CD4-positive, alpha-beta T cell (primary cell): ENCODE results near the gene NAPG. TPM values are rescaled to one million over a fixed set of nuclear protein-coding genes. Genes with fewer than 3 reads are reported as not detected.
"Not testable (repeated sequence)": the region's sequence is repeated elsewhere in the genome, so short reads cannot be mapped to it uniquely, and the experiment has no call there.

Experiments
- ATAC-seq: fragments of 200-7000 bp; cut with Tn5 transposase; one replicate; pipeline ENCODE4 v1.10.0; 2022; ENCODE audit warnings: mild to moderate bottlenecking; ENCODE audit not compliant: poor library complexity
- CTCF ChIA-PET: fragments of 350-600 bp; sonication (Branson Sonifier 250); formaldehyde crosslinking; loops from one replicate; lab custom pipeline; 2021; ENCODE audit warnings: antibody characterized with exemption, inconsistent platforms; lab: Charles Lee
- POLR2A ChIA-PET: fragments of 350-600 bp; sonication (Branson Sonifier 250); formaldehyde crosslinking; loops from one replicate; lab custom pipeline; 2021; ENCODE audit warnings: antibody characterized with exemption, inconsistent platforms; lab: Charles Lee
- DNase-seq, 14 experiments: peaks; one replicate each; pipeline ENCODE4 v3.0.0-alpha.2; 2013 to 2020; ENCODE audit warnings: mixed read lengths in 2 of 14
- H3K27ac ChIP-seq, 2 donors: one replicate each; pipeline versions ENCODE4 v1.5.1 to v1.7.0; 2013; ENCODE audit warnings: low read length in 2 of 2, low read depth in 1 of 2, mild to moderate bottlenecking in 1 of 2
- H3K27me3 ChIP-seq, 2 experiments: 1 replicate in 1 of 2; 2 replicates in 1 of 2; pipeline versions ENCODE4 v1.6.1 to v1.7.0; 2013; ENCODE audit warnings: low read length in 2 of 2, control low read depth in 1 of 2, mild to moderate bottlenecking in 1 of 2, moderate library complexity in 1 of 2; ENCODE audit not compliant: insufficient read depth in 2 of 2, control insufficient read depth in 1 of 2
- H3K36me3 ChIP-seq: one replicate; pipeline ENCODE4 v1.6.1; 2013; ENCODE audit warnings: low read length, control low read depth; ENCODE audit not compliant: insufficient read depth
- H3K4me1 ChIP-seq: one replicate; pipeline ENCODE4 v1.6.1; 2013; ENCODE audit warnings: low read length, control low read depth; ENCODE audit not compliant: insufficient read depth
- H3K4me3 ChIP-seq: one replicate; pipeline ENCODE4 v1.5.1; 2013; ENCODE audit warnings: mild to moderate bottlenecking, low read length, moderate library complexity
- H3K9me3 ChIP-seq, 2 experiments: 1 replicate in 1 of 2; 2 replicates in 1 of 2; pipeline versions ENCODE4 v1.6.1 to v1.7.0; 2013; ENCODE audit warnings: low read length in 2 of 2, mild to moderate bottlenecking in 2 of 2, control low read depth in 1 of 2, moderate library complexity in 1 of 2; ENCODE audit not compliant: control insufficient read depth in 1 of 2, insufficient read depth in 1 of 2
- H3K27ac Mint-ChIP-seq: one replicate; pipeline ENCODE4 v1.8.0; 2020; ENCODE audit warnings: mixed read lengths
- H3K27me3 Mint-ChIP-seq: one replicate; pipeline ENCODE4 v1.8.0; 2021; ENCODE audit warnings: mixed read lengths
- H3K36me3 Mint-ChIP-seq: one replicate; pipeline ENCODE4 v1.8.0; 2021; ENCODE audit warnings: low read depth, mixed read lengths
- H3K4me1 Mint-ChIP-seq: one replicate; pipeline ENCODE4 v1.8.0; 2021; ENCODE audit warnings: low read depth, mixed read lengths
- H3K4me3 Mint-ChIP-seq: one replicate; pipeline ENCODE4 v1.8.0; 2020; ENCODE audit warnings: mild to moderate bottlenecking, mixed read lengths
- H3K9me3 Mint-ChIP-seq: one replicate; pipeline ENCODE4 v1.8.0; 2020; ENCODE audit warnings: mixed read lengths
- CTCF ChIP-seq: fragments of 200-600 bp; IDR thresholded peaks from one replicate; pipeline ENCODE4 v1.8.0; 2022; ENCODE audit warnings: antibody characterized with exemption, mild to moderate bottlenecking
- intact Hi-C, 2 experiments: fragments of 100-400 bp; cut with DNase I in 1 of 2; cut with micrococcal nuclease in 1 of 2; formaldehyde crosslinking; loops; one replicate each; pipeline versions ENCODE4 v1.15.1 to v1.9.0; 2023 to 2025; cut with DNase I, micrococcal nuclease
- total RNA-seq, 174 experiments: library from RNA in 2 of 174; stranded (reverse) in 2 of 174; gene quantifications; one replicate each; pipeline ENCODE4 v1.2.3 and lab custom pipeline; 2021 to 2026

Gene NAPG
- total RNA-seq, 2 experiments from 2014 or later: 25.9 to 27.3 TPM

- no peak overlapping the region for H3K4me3 ChIP-seq
- H3K27me3 Mint-ChIP-seq: no peaks in the 10 kb centered on the region
- no peak overlapping the region for H3K27ac ChIP-seq
- no peak for TF ChIP-seq CTCF
- H3K36me3 ChIP-seq: peaks cover 46% of the 10 kb centered on the region
- no peak for DNase-seq
- no peaks in the 10 kb centered on the region for H3K4me1 ChIP-seq
- no peaks in the 10 kb centered on the region for H3K27me3 ChIP-seq
- peaks cover 71% of the 10 kb centered on the region for H3K36me3 Mint-ChIP-seq
- ATAC-seq: no peak
- intact Hi-C loops: no loop called here
- H3K27ac Mint-ChIP-seq: no peak overlapping the region
- ChIA-PET CTCF (interaction anchor here (1.1 kb wide), 1 partner anchor 49 kb away, joined by 3 read pairs; no protein-coding TSS in a partner anchor), POLR2A (no interaction called here)
- H3K4me3 Mint-ChIP-seq: no peak overlapping the region
- H3K9me3 Mint-ChIP-seq: no peaks in the 10 kb centered on the region
- no peaks in the 10 kb centered on the region for H3K9me3 ChIP-seq
- H3K4me1 Mint-ChIP-seq: peaks cover 4% of the 10 kb centered on the region
Measured at GRCh38 chr18:10536280-10536679, 10.5 kb downstream of the NAPG start.

- no peaks in the 10 kb centered on the region for H3K4me1 ChIP-seq
- no peaks in the 10 kb centered on the region for H3K9me3 ChIP-seq
- ATAC-seq (no peak), DNase-seq (no peak)
- no peak overlapping the region for H3K4me3 Mint-ChIP-seq
- no peaks in the 10 kb centered on the region for H3K27me3 Mint-ChIP-seq
- intact Hi-C loops: no loop called here
- H3K36me3 Mint-ChIP-seq: peaks cover 81% of the 10 kb centered on the region
- H3K27ac ChIP-seq: no peak overlapping the region
- ChIA-PET POLR2A (no interaction called here), CTCF (interaction anchor here (1.4 kb wide), 1 partner anchor 23 kb away, joined by 4 read pairs; no protein-coding TSS in a partner anchor)
- H3K4me3 ChIP-seq: no peak overlapping the region
- TF ChIP-seq CTCF: no peak
- H3K27ac Mint-ChIP-seq: no peak overlapping the region
- peaks cover 54% of the 10 kb centered on the region for H3K36me3 ChIP-seq
- H3K4me1 Mint-ChIP-seq: peaks cover 4% of the 10 kb centered on the region
- H3K9me3 Mint-ChIP-seq: no peaks in the 10 kb centered on the region
- H3K27me3 ChIP-seq: no peaks in the 10 kb centered on the region
Measured at GRCh38 chr18:10537765-10538164, 11.9 kb downstream of the NAPG start.

GRCh38 chr18:10539124-10539523 lies 13.3 kb downstream of the NAPG start:
- H3K27me3 ChIP-seq, POLR2A ChIA-PET, CTCF ChIA-PET, H3K27ac Mint-ChIP-seq, H3K9me3 Mint-ChIP-seq, ATAC-seq, H3K4me3 ChIP-seq, H3K27me3 Mint-ChIP-seq, intact Hi-C loops, H3K27ac ChIP-seq, H3K4me1 ChIP-seq, H3K9me3 ChIP-seq, H3K4me1 Mint-ChIP-seq, H3K4me3 Mint-ChIP-seq, DNase-seq: not testable (repeated sequence)
- H3K36me3 ChIP-seq: peaks cover 51% of the 10 kb centered on the region
- H3K36me3 Mint-ChIP-seq: peaks cover 78% of the 10 kb centered on the region

GRCh38 chr18:10543277-10543676 lies 17.4 kb downstream of the NAPG start:
- Mint-ChIP-seq H3K9me3 (no peaks in the 10 kb centered on the region), H3K4me3 (no peak overlapping the region), H3K27me3 (no peaks in the 10 kb centered on the region), H3K27ac (no peak overlapping the region), H3K4me1 (no peaks in the 10 kb centered on the region), H3K36me3 (peaks cover 95% of the 10 kb centered on the region)
- no peak for TF ChIP-seq CTCF
- intact Hi-C loops: no loop called here
- Histone ChIP-seq H3K4me1 (no peaks in the 10 kb centered on the region), H3K27me3 (no peaks in the 10 kb centered on the region), H3K9me3 (no peaks in the 10 kb centered on the region), H3K4me3 (no peak overlapping the region), H3K36me3 (peaks cover 81% of the 10 kb centered on the region), H3K27ac (no peak overlapping the region)
- ChIA-PET CTCF (interaction anchor here (1.3 kb wide), 1 partner anchor 11 kb away, joined by 3 read pairs; no protein-coding TSS in a partner anchor), POLR2A (no interaction called here)
- ATAC-seq: no peak
- no peak for DNase-seq
